NCI-H345 treated with DMSO at 0.1 percent for 48 hours (cell line): Measurements from ENCODE around the gene FABP3.

Source experiments
- DNase-seq: peaks from one replicate; lab custom pipeline; 2025; ENCODE audit not compliant: unreplicated experiment; lab: John Stamatoyannopoulos, UW

Gene FABP3

DNA sequence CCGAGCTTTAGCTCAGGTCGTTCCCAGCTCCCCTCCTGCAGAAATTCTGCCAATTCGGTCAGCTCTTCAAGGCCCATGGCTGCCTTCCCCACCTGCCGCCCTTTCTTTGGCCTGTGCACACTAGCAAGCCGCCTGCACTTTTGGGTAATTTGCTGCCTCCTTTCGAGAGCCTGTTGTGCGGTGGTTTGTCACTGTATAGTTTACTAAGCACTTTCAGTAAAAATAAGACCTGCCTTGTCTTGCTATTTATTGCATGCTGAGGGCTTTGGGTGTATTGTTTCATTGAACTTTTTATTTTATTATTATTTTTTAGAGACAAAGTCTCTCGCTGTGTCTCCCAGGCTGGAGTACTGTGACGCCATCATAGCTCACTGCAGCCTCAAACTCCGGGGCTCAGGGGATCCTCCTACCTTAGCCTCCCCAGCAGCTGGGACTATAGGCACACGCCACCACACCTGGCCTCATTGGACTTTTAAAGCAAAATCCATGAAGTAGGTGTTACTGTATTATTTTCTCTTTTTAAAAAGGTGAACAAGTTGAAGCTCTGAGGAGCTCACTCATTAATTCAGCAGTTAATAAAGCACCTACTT is 1.1 kb upstream of the FABP3 start:
- DNase-seq = no peak

DNA sequence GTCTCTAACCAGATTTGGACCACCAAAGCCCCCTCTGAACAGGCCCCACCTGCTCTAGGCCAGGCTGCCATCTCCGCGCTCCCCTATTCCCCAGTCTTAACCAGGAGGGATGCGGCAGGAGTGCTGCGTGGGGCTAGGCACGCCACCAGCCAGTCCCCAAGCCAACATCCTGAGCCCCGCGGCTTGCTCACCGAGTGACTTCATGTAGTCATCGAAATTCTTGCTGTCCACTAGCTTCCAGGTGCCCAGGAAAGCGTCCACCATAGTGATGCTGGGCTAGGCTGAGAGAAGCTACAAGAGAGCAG is 173 bp downstream of the FABP3 start:
- DNase-seq = no peak

- DNase-seq = no peak
These were observed 825 bp downstream of the FABP3 start for GRCh38 chr1:31372051-31372450.

DNA sequence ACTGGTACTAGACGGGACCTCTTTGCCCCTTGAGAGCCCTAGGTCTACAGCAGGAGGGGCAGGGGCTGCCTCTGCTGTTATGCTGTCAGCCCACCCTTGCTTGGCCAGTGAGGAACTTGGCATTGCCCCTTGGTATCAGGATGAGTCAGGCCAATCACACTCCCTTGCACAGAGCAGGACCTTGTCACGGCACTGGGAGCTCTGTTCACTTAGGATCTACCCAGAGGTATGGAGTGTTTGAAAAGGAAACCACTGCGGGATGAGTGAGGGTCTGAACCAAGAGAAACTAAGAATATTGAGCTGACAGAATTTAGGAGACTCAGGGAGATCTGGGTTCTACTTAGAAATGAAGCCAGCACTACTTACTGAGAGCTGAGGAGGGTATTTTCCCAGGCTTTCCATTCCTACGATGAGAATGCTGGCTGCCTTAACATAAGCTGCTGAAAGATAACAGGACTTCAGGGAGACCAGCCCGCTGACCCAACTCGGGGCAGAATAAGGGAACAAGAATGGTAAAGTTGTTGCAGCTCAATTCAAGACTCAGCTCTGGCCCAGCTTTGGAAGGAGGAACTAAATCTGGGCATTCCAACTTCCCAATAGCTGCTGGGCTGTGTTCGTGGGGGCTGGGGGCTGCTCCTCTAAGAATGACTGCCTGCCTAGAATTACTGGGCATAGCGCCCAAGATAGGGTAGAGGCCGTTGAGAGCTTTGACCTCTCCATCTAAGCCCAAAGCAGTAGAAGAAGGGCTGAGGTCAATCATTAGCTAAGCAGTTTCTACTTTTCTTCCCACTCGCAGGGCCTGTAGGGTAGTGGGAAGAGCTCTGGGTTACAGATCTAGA is 1.5 kb downstream of the FABP3 start:
- DNase-seq = no peak

- DNase-seq = no peak
These were observed 2.3 kb downstream of the FABP3 start for GRCh38 chr1:31370565-31370964.

- no peak for DNase-seq
These were observed 2.9 kb downstream of the FABP3 start for GRCh38 chr1:31370021-31370420.

DNA sequence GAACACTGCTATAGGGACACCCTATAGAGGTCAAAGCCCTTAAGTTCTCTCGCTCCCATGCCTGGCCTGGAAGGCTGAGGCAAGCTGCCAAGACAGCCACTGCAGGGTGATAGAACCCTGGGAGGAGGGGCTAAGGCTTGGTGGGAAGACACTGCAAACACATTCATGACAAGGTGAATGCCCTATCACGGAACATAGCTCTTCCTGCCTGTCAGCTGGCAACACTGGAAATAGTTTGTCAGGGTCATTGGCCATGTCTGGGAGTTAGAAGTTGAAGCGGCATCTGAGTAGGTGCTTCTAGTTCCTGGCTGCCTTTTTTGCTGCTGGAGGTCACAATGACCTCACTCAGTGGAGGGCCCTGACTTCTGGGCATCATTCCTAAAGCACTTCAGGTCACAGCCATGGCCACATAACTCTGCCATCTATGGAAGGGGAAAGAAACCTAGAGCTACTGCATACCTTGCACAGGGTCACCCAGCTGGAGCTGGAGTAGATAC is 4.2 kb downstream of the FABP3 start:
- no peak for DNase-seq

GRCh38 chr1:31366796-31367195 is 6.1 kb downstream of the FABP3 start:
- no peak for DNase-seq

DNA sequence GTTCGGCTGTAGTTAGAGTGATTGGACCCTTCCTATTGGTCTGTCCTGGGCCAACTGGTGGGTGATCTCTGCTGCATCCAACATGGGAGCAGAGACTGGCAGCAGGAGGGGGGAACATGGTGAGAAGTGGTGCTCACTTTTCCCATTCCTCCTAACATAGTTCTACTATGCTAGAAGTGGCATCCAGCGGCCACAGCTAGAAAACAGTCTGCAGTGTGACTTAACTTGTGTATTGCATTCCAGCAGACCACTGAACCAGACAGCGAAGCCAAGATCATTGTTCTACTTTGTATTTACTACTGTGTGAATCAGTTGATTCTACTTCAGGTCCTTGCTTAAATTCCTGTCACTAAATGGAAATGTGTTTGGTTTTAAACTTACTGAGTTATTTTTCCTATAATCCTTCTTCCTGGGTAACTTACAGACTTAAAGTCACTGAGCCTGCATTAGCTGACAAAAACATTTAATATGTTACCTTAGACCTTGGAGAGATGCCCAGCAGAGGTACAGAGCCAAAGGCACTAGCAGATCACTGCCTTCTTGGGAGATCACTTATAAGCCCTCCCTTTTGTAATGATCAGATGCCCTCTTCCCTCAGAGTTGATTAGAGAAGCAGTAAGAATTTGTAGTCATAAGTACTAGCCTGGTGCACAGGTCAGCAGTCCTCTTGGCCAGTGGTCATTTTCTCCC is 8.2 kb downstream of the FABP3 start:
- no peak for DNase-seq

GRCh38 chr1:31362032-31362431 is 10.8 kb downstream of the FABP3 start:
- DNase-seq = no peak

DNA sequence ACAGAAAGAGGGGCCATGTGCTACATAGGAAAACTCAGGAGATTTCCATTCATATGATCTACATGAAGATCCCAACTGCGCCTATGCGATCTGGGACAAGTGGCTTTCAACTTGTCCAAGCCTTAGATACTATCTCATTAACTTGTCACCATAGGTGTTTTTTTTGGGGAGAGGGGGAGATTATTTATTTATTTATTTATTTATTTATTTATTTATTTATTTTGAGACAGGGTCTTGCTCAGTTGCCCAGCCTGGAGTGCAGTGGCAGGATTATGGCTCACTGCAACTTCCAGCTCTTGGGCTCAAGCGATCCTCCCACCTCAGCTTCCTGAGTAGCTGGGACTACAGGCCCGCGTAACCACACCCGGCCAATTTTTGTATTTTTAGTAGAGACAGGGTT is 11.3 kb downstream of the FABP3 start:
- DNase-seq = no peak

- DNase-seq = no peak
These were observed 16.4 kb downstream of the FABP3 start for GRCh38 chr1:31356427-31356826.

GRCh38 chr1:31354283-31354682 is 18.6 kb downstream of the FABP3 start:
- no peak for DNase-seq

- DNase-seq = no peak
These were observed 24.4 kb downstream of the FABP3 start for GRCh38 chr1:31348449-31348848.

GRCh38 chr1:31346785-31347184 is 26.1 kb downstream of the FABP3 start:
- no peak for DNase-seq

DNA sequence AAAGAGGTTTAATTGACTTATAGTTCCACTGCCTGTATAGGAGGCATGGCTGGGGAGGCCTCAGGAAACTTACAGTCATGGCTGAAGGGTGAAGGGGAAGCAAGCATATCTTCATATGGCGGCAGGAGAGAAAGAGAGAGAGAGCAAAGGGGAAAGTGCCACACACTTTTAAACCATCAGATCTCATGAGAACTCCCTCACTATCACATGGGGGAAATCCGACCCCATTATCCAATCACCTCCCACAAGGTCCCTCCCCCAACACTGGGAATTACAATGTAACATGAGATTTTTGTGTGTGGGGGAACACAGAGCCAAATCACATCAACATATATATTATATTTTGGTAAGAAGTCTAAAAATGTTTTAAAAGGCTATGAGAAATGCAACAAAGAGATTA is 27.2 kb downstream of the FABP3 start:
- DNase-seq = no peak

DNA sequence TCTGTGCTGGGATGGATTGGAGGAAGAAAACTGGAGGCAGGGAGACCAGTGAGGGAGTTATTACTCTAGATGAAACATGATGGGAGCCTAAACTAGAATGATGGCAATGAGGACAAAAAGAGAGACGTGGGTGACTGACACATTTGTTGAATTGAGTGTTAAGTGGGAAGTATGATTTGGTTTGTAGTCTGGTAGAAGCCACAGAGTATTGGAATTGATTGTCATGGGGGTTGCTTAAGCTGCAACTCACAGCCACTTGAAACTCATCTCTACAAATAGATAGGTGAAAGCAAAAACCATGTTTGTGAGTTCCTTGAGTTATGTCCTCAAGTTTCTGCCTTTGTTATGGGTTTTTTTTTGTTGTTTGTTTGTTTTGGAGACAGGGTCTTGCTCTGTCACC is 28.4 kb downstream of the FABP3 start:
- DNase-seq = no peak

DNA sequence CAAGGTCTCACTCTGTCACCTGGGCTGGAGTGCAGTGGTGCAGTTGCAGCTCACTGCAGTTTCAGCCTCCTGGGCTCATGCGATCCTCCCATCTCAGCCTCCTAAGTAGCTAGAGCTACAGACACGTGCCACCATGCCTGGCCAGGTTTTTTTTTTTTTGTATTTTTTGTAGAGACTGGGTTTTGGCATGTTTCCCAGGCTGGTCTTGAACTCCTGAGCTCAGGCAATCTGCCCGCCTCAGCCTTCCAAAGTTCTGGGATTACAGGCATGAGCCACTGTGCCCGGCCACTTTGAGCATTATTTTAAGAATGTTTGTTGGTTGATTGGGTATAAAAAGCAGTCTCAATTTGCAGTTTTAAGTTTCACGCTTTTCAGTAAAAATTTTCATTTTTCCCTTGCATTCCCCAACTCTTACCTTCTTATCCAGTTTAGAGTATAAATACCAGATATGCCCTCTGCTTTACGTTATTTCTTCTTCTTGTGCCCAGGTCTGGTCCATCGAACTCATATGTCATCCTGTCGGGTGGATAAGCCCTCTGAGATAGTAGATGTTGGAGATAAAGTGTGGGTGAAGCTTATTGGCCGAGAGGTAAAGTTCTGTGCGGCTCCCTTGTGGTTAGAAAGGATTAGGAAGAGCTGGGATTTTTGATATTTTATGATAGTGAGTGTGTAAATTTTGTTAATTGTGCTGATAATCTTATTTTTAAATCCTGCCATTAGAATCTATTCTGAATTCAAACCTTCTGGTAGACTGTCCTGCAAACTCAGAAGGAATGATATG is 36.0 kb downstream of the FABP3 start:
- no peak for DNase-seq

DNA sequence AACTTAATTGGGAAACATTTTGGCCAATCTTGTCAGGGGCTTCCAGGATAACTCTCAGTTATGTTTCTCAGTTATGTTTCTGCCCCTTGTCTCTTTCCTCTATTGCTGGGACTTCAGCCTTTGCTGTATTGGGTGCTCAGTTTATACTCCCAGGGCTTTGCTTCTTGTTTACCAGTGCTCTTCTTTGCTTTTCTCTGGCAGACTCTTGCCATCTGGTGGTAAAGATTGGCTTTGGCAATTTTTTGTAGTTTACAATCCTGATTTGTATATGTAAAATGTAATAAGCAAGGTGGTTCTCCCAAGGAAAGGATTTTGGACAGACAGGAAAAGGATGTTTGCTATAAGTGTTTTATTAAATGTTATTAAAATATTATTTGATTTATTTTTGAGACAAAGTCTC is 37.9 kb downstream of the FABP3 start:
- no peak for DNase-seq

GRCh38 chr1:31327381-31327780 is 45.5 kb downstream of the FABP3 start:
- no peak for DNase-seq

DNA sequence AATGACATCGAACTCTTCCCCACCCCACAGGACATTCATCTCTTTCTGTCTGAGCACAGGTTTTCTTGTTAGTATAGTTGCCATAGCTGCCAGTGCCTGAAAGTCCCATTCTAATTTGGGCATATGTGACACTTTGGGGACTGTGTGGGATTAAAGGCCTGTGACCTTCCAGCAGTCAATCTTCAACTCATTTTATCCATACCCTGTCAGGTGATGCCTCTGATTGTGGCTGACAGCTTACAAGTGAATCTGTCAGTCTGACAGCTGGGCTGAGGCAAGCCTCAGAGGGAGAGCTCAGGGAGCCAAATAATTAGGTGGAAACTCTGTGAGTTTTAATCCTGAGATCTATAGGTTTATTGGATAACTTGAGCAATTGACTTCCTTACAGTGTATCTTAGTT is 46.4 kb downstream of the FABP3 start:
- DNase-seq = no peak
